NOMO-1 (cell line): Measurements from ENCODE around the gene RHBDL2.
"Not testable (repeated sequence)": the region's sequence is repeated elsewhere in the genome, so short reads cannot be mapped to it uniquely, and the experiment has no call there.

Source experiments
- DNase-seq, 2 experiments: peaks; one replicate each; lab custom pipeline; 2025; ENCODE audit not compliant: unreplicated experiment in 2 of 2; lab: John Stamatoyannopoulos, UW

Gene RHBDL2

GRCh38 chr1:38885092-38885491 is 56.5 kb downstream of the RHBDL2 start:
- DNase-seq, result no peak

DNA sequence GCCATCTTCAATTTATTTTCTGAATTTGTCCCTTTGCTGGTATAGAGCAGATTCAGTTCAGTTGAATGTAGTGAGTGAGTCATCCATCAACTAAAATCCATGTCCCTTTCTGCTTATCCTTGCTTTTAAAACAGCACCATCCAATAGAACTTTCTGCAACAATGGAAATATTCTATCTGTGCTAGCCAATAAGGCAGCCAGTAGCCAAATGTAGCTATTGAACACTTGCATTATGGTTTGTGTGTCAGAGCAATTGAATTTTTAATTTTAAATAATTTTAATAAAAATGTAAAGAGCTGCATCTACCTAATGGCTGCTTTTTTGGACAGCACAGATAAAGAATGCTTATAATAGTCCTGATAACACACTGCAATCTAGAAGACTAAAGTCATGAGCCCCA is 60.1 kb downstream of the RHBDL2 start, which contains the start of gene GJA9:
Gene GJA9, minus strand, starts transcription at position 101 of the 400 bp plus-strand sequence. CDS start 5,489 bp downstream, outside the sequence.
- DNase-seq, result no peak

DNA sequence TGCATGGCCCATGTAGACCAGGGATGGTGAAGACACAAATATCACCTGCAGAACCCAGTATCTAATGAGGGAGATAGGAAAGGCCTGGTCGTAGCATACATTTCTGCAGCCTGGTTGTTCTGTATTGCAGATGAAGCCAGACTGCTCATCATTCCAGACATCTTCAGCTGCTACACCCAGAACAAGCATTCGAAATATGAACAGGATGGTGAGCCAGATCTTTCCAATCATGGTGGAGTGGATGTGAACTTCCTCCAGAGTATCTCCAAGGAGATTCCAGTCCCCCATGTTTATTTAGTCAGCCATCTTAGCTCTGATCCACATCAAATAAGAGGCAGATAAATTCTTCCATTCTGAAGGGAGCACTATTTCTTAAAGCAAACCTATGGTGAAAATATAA is 65.8 kb downstream of the RHBDL2 start:
- no peak for DNase-seq

- peak; percentile 96 for DNase-seq
These were observed 68.3 kb downstream of the RHBDL2 start, which contains the start of gene MYCBP for GRCh38 chr1:38873027-38873969. TSS of gene MYCBP (minus strand) at chr1:38873348. CDS start at chr1:38873305, 43 bp downstream.

- peak in 1 of 2 experiments; percentile 17 for DNase-seq
These were observed 69.1 kb downstream of the RHBDL2 start for GRCh38 chr1:38872401-38873026.

DNA sequence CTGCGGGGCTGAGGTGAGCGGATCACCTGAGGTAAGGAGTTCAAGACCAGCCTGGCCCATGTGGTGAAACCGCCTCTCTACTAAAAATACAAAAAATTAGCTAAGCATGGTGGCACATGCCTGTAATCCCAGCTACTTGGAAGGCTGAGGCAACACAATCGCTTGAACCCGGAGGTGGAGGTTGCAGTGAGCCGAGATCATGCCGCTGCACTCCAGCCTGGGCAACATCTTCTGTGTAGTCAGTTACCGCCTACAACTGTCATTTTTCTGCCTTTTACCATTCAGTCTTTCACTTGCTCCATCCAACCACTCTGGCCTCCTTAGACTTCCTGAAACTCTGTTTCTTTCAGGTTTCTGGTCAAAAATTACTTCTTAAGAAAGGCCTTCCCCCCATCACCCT is 70.6 kb downstream of the RHBDL2 start:
- DNase-seq, result no peak

DNA sequence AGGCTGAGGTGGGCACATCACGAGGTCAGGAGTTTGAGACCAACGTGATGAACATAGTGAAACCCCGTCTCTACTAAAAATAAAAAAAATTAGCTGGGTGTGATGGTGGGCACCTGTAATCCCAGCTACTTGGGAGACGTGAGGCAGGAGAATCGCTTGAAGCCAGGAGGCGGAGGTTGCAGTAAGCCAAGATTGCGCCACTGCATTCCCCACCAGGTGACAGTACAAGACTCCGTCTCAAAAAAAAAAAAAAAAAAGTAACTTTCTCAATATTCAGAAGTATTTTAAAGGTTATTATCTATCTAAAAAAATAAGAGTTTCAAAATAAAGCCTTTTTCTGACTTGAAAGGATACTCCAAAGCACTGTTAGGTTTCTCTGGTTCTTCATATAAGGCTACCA is 74.4 kb downstream of the RHBDL2 start:
- DNase-seq, result no peak

DNA sequence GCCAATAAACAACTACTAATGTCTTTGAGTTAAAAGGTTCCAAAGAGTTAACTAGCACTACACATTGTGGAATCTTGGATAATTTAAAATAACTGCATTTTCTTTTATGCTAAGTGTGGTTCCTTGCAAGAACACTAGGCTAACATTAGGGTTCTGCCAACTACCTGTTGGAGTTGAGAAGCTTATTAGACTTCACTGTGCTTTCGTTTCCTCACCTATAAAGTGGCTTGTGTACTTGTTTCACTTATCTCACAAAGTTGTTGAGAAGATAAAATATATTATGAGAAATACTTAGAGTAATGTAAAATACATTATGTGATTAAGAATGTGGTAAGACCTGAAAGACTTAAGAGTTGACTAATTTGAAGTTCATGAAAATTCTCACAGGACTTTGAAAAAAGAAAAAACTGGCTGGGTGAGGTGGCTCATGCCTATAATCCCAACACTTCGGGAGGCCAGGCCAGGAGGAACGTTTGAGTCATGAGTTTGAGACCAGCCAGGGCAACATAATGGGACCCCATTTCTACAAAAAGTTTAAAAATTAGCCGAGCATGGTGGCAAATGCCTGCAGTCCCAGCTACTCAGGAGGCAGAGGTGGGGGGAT is 76.4 kb downstream of the RHBDL2 start:
- DNase-seq, result no peak

- no peak for DNase-seq
These were observed 81.2 kb downstream of the RHBDL2 start for GRCh38 chr1:38860454-38860795.

DNA sequence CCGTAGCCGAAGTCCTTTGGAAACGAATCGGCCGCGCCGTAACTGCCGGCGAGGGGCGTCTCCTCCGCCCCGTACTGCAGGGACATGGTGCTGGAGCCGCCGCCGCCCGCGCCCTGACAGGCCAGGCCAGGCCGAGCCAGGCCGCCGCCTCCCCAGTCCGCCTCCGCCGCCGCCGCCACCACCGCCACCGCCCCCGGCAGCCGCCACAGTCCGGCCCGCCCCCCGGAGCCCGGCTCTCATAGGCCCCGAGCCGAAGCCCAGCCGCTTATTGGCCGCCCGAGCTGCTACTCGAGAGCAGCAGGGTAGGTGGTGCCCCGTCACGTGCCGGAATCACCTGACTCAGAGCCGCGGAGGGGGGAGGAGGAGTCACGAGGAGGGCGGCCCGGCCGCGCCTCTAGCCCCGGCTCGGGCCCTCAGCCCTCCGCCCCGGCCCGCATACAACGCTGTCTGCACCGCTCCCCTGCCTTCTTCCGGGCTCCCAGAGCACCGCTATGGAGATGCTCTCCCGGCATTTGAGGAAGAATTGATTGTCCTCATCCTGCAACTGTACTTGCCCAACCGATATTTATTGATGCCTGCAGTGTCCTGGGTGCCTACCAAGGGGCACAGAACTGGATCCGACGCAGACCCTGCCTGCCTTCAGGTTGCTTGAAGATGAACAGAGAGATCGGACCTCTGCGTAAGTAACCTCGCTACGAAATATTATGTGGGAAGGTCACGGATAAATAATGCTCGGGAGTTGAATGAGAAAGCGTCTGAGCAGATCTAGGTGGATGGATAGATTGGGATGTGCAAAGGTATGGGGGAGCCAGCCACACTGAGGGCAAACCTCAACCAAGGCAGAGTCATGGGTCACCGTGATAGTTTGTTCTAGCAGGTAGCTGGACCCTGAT is 81.8 kb downstream of the RHBDL2 start, which contains the start of gene RRAGC:
Gene RRAGC, minus strand, starts transcription at position 212 of the 893 bp plus-strand sequence. Its CDS starts 126 bp downstream, at position 86.
- peak; percentile 96 for DNase-seq

- peak in 1 of 2 experiments; percentile 31 for DNase-seq
These were observed 82.6 kb downstream of the RHBDL2 start for GRCh38 chr1:38858833-38859560.

DNA sequence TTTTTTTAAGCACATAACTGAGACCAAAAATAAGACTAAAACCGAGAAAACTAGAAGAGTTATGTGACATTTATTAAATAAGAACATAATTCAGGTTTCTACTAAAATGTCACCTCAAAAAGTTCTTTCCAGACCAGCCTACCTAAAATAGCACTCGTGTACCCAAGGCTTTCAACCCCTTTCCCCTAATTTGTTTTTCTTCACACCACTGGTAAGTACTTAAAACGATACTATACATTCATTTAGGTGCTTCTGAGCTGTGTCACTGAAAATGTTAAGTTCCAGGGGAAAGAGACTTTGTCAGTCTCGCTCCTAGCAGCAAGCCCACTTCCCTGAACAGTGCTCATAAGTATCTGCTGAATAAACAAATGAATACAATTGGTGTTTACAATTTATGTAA is 88.8 kb downstream of the RHBDL2 start:
- no peak for DNase-seq

GRCh38 chr1:38848071-38848470 is 93.6 kb downstream of the RHBDL2 start:
- peak; percentile 55 to 96 for DNase-seq

DNA sequence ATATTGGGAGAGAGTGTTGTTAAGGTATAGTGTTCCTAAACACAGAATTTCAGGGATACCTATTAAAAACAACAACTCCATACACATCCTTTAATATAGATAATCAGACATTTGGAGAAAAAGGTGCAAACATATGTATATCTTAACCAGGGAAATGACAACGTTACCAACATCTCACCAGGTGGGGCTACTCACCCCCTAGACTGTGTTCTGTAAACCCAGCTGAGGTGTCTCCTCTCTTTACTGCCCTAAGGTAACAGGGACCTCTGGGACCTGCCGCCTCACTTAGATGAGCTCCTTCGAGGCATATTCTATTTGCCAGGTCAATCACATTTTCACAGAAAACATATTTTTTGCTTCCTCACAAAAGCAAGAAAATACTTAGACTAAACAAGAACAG is 95.4 kb downstream of the RHBDL2 start:
- DNase-seq, result no peak

GRCh38 chr1:38845088-38845487 is 96.5 kb downstream of the RHBDL2 start:
- not testable (repeated sequence) for DNase-seq

DNA sequence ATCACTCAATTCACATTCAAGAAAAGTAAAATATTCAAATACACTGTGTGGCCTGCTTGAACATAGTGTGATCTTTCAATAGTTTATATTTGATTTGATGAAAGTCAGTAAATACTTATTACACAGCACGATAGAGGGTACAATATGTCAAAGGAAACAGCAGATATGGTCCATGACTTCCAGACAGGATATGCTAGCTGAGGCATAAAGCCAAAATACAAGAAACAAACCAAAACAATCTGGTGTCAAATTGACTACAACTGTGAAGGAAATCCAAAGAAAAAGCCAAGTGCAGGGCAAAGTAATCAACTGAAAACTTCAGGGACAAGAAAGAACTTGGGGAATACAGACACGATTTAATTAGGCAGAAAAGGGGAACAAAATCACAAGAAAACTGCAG is 101.3 kb downstream of the RHBDL2 start:
- DNase-seq, result no peak

GRCh38 chr1:38839363-38839762 is 102.3 kb downstream of the RHBDL2 start:
- no peak for DNase-seq

DNA sequence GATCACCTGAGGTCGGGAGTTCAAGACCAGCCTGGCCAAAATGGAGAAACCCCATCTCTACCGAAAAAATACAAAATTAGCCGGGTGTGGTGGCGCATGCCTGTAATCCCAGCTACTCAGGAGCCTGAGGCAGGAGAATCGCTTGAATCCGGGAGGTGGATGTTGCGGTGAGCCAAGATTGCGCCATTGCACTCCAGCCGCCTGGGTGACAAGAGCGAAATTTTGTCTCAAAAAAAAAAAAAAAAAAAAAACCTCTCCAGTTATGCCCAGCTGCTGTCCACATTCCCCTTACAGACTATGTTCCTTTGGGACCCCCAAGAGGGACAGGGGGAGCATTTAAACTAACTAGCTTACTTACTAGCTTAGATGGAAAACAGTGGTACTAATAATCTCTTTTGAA is 105.3 kb downstream of the RHBDL2 start:
- DNase-seq, result not testable (repeated sequence)
